NCI-H2196 treated with DMSO at 0.1 percent for 48 hours (cell line): ENCODE results near the gene ITM2A.

Source experiments
- DNase-seq: peaks from one replicate; lab custom pipeline; 2025; ENCODE audit not compliant: unreplicated experiment; lab: John Stamatoyannopoulos, UW

ITM2A gene

GRCh38 chrX:79325263-79325958, 41.7 kb downstream of the ITM2A start:
- no peak for DNase-seq
